Panc1 (cell line): ENCODE measurements around the gene TBC1D12. TPM values are rescaled to one million over a fixed set of nuclear protein-coding genes. Genes with fewer than 3 reads are reported as not detected.

Source experiments
- ATAC-seq: fragments of 200-7000 bp; cut with Tn5 transposase; 2 replicates; pipeline ENCODE4 v1.9.1; 2020; ENCODE audit warnings: mild to moderate bottlenecking, moderate library complexity
- BruUV-seq: library from RNA; stranded (reverse); fragments of 400-500 nt; replicated peaks from 2 replicates; lab custom pipeline; 2021; lab: Mats Ljungman, UMichigan
- CTCF ChIA-PET: fragments of 300-600 bp; sonication (Branson Sonifier 250); formaldehyde crosslinking; loops from one replicate; lab custom pipeline; 2022; ENCODE audit warnings: antibody characterized with exemption; lab: Charles Lee
- POLR2A ChIA-PET: fragments of 300-600 bp; sonication (Branson Sonifier 250); formaldehyde crosslinking; loops from one replicate; lab custom pipeline; 2022; ENCODE audit warnings: antibody characterized with exemption; lab: Charles Lee
- DNase-seq: peaks from one replicate; pipeline ENCODE4 v3.0.0-alpha.2; 2010; ENCODE audit warnings: low read depth, low spot score
- H3K27ac ChIP-seq: 2 replicates; pipeline ENCODE4 v1.5.1; 2011; ENCODE audit warnings: mild to moderate bottlenecking, low read length, inconsistent platforms
- H3K27me3 ChIP-seq: fragments of 200-500 bp; sonication (Bioruptor generic); 2 replicates; pipeline ENCODE4 v1.6.0; 2014; ENCODE audit warnings: low read length, inconsistent platforms; ENCODE audit not compliant: control insufficient read depth, insufficient read depth
- H3K36me3 ChIP-seq: fragments of 200-500 bp; sonication (Bioruptor generic); 2 replicates; pipeline ENCODE4 v1.5.1; 2014; ENCODE audit warnings: inconsistent platforms, mild to moderate bottlenecking, low read length, moderate library complexity; ENCODE audit not compliant: control insufficient read depth, insufficient read depth
- H3K4me1 ChIP-seq: 2 replicates; pipeline ENCODE4 v1.5.1; 2011; ENCODE audit warnings: inconsistent platforms, mild to moderate bottlenecking, low read length, moderate library complexity; ENCODE audit not compliant: control insufficient read depth, insufficient read depth
- H3K4me3 ChIP-seq, 2 experiments: 2 replicates each; pipeline ENCODE4 v1.5.1; 2011 to 2012; ENCODE audit warnings: low read depth in 2 of 2, low read length in 2 of 2, mild to moderate bottlenecking in 2 of 2, inconsistent platforms in 1 of 2, moderate library complexity in 1 of 2
- H3K9me3 ChIP-seq: fragments of 200-500 bp; sonication (Bioruptor generic); 2 replicates; pipeline ENCODE4 v1.5.1; 2014; ENCODE audit warnings: low read depth, mild to moderate bottlenecking, inconsistent platforms, low read length, moderate library complexity; ENCODE audit not compliant: control insufficient read depth, insufficient read depth
- CTCF ChIP-seq: fragments of 450-650 bp; IDR thresholded peaks from 2 replicates; pipeline ENCODE4 v1.5.1; 2017; ENCODE audit warnings: mild to moderate bottlenecking
- POLR2AphosphoS5 ChIP-seq: IDR thresholded peaks from 2 replicates; pipeline ENCODE4 v1.6.1; 2012; ENCODE audit warnings: mild to moderate bottlenecking, low read depth, low read length, moderate library complexity
- REST ChIP-seq, 2 experiments: IDR thresholded peaks; 2 replicates each; pipeline ENCODE4 v1.6.1; 2011 to 2012; ENCODE audit warnings: low read depth in 2 of 2, control low read depth in 1 of 2, low read length in 1 of 2, mild to moderate bottlenecking in 1 of 2, moderate library complexity in 1 of 2; ENCODE audit not compliant: insufficient read depth in 1 of 2
- SIN3A ChIP-seq: IDR thresholded peaks from 2 replicates; pipeline ENCODE4 v1.6.1; 2012; ENCODE audit warnings: low read depth, mild to moderate bottlenecking, low read length, moderate library complexity, borderline replicate concordance; ENCODE audit not compliant: insufficient read depth
- TCF7L2 ChIP-seq: IDR thresholded peaks from 2 replicates; pipeline ENCODE4 v1.6.1; 2011; ENCODE audit warnings: mild to moderate bottlenecking, low read depth, low read length, inconsistent platforms
- in situ Hi-C: cut with HindIII; loops from 2 replicates; pipeline ENCODE4 v1.10.0; 2016; ENCODE audit warnings: low sequenced_read_pairs, low pct_unique_long_range_greater_than_20kb
- intact Hi-C: fragments of 100-400 bp; cut with micrococcal nuclease; formaldehyde crosslinking; loops from one replicate; pipeline ENCODE4 v1.10.0; 2022; ENCODE audit not compliant: unreplicated experiment
- total RNA-seq: library from RNA; stranded (reverse); gene quantifications from one replicate; pipeline ENCODE4 v1.2.1, GENCODE V29; 2021; ENCODE audit not compliant: unreplicated experiment

The TBC1D12 gene
- total RNA-seq, 1 experiment from 2014 or later: 23.7 TPM

GRCh38 chr10:94583124-94583523 is 180.8 kb downstream of the TBC1D12 start:
- Histone ChIP-seq H3K9me3 (no peaks in the 10 kb centered on the region), H3K4me3 (no peak overlapping the region), H3K4me1 (no peaks in the 10 kb centered on the region), H3K27me3 (no peaks in the 10 kb centered on the region), H3K36me3 (peaks cover 24% of the 10 kb centered on the region), H3K27ac (no peak overlapping the region)
- BruUV-seq: TSS peak; percentile 13
- TF ChIP-seq SIN3A (no peak), POLR2AphosphoS5 (no peak), TCF7L2 (no peak), CTCF (no peak), REST (IDR thresholded peaks at IDR 0.05; ENCODE audit: insufficient read depth in 1 of 2, low read depth in 2 of 2, low read length in 1 of 2) (no peak)
- POLR2A ChIA-PET: no interaction called here
- no peak for DNase-seq
- in situ Hi-C loops: no loop called here
- intact Hi-C loops: no loop called here
- CTCF ChIA-PET: no interaction called here
- no peak for ATAC-seq

Other genes with a start within 250 kb of the TBC1D12 start
- 41.2 TPM for gene NOC3L, start 39.6 kb upstream of the TBC1D12 start, total RNA-seq
- 145 TPM for gene HELLS, start 143.2 kb downstream of the TBC1D12 start, total RNA-seq